ENCODE measurements around the gene NOX1. TPM values are rescaled to one million over a fixed set of nuclear protein-coding genes. Genes with fewer than 3 reads are reported as not detected.
"Not testable (repeated sequence)": the region's sequence is repeated elsewhere in the genome, so short reads cannot be mapped to it uniquely, and the experiment has no call there.

Gene NOX1
- total RNA-seq, 6 donors from 2014 or later: not detected

DNA sequence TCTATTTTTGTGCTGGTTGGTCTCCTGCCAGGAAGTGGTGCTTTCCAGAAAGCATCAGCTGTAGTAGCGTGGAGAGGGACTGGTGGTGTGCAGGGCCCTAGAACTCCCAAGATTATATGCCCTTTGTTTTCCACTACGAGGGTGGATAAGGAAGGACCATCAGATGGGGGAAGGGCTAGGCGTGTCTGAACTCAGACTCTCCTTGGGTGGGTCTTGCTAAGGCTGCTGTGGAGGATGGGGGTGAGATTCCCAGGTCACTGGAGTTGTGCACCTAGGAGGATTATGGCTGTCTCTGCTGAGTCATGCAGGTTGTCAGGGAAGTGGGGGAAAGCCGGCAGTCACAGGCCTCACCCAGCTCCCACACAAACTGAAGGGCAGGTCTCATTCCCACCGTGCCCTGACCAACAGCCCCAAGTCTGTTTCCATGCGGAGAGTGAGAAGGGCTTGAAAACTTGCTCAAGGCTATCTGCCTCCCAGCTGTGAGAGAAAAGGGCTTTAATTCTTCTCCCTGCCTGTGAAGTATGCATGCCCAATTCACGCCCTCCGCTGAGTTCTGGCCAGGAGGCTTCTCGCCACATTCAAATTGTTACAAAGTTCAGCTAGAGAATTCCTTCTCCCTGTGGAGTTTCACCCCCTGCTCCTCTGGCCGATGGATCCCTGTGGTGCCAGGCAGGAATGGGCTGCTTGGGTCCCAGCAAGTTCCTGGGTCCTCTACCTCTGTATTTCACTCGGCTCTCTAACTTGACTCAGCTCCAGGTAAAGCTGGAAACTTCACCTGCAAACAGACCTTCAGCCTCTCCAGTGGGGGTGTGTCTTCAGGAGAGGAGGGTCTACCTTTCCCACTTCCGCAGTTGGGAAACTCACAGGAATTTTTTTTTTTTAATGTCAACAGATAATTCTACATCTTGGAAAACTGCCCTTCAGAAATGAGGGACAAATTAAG lies 61.7 kb downstream of the NOX1 start:
- no peak overlapping the region for H3K27ac ChIP-seq
- TF ChIP-seq CTCF (IDR thresholded peaks at IDR 0.05) (no peak), EP300 (IDR thresholded peaks at IDR 0.05) (no peak), POLR2AphosphoS5 (IDR thresholded peaks at IDR 0.05) (no peak), POLR2A (IDR thresholded peaks at IDR 0.05) (no peak)
- WGBS, 2 donors: 47 to 57% methylated on average over 6 to 12 of the region's 12 CpGs
- no peaks in the 10 kb centered on the region for H3K36me3 ChIP-seq
- no peak overlapping the region for H3K4me3 ChIP-seq
- no peak for DNase-seq
- H3K4me1 ChIP-seq: no peaks in the 10 kb centered on the region
- no peaks in the 10 kb centered on the region for H3K27me3 ChIP-seq
- ATAC-seq (ENCODE audit: low FRiP score in 2 of 2): no peak
- H3K9me3 ChIP-seq: no peaks in the 10 kb centered on the region

- not testable (repeated sequence) for H3K27ac ChIP-seq; H3K4me3 ChIP-seq; H3K9me3 ChIP-seq; DNase-seq; ATAC-seq (ENCODE audit: low FRiP score in 2 of 2); H3K36me3 ChIP-seq; H3K4me1 ChIP-seq; H3K27me3 ChIP-seq
- 82 to 94% methylated on average over 7 of the region's 7 CpGs for WGBS, 2 donors
Measured at GRCh38 chrX:100808265-100808664, 65.9 kb downstream of the NOX1 start.

DNA sequence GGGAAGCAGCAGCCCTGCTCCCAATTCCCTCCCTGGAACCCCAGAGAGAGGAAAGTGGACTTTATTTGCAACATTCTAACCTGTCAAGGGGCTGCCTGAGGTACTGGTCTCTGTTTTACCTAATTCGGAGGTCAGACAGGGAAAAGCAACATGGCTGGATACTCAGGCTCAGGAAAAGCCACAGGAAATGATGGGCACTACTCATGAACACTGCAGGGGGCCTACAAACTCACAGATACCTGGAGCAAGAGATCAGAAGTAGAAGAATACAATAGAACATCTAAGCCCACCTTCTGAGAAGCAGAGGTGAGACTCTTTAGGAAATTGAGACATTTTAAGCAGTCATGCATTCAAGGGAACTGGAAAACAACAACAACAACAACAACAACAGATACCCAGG lies 69.4 kb downstream of the NOX1 start:
- H3K36me3 ChIP-seq: no peaks in the 10 kb centered on the region
- no peaks in the 10 kb centered on the region for H3K9me3 ChIP-seq
- no peaks in the 10 kb centered on the region for H3K27me3 ChIP-seq
- TF ChIP-seq POLR2A (IDR thresholded peaks at IDR 0.05): no peak
- TF ChIP-seq POLR2AphosphoS5 (IDR thresholded peaks at IDR 0.05): no peak
- no peak for TF ChIP-seq EP300 (IDR thresholded peaks at IDR 0.05)
- TF ChIP-seq CTCF (IDR thresholded peaks at IDR 0.05): no peak
- H3K4me1 ChIP-seq: no peaks in the 10 kb centered on the region
- WGBS, 2 donors: 61% methylated on average over 1 of the region's 1 CpG; no CpG with 5 or more reads in 1 of the 2 donors
- no peak overlapping the region for H3K4me3 ChIP-seq
- DNase-seq (no peak), ATAC-seq (ENCODE audit: low FRiP score in 2 of 2) (no peak)
- H3K27ac ChIP-seq: no peak overlapping the region

DNA sequence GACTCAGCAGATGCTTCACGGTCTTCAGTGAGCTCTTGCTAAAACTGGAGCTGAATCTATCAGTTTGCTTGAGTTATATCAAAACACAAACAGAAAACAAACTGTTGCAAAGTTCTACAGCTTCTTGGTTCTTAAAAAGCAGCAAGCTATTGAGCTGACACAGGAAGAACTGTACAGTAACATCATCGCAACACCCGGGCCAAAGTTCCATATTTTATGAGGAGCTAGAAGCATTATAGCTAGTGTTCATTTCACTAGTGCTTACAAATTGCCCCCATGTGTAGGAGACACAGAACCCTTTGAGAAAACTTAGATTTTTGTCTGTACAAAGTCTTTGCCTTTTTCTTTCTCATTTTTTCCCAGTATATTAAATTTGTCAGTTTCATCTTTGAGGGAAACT lies 71.3 kb downstream of the NOX1 start:
- 75 to 84% methylated on average over 3 of the region's 3 CpGs for WGBS, 2 donors
- H3K36me3 ChIP-seq: no peaks in the 10 kb centered on the region
- no peak for DNase-seq
- H3K9me3 ChIP-seq: no peaks in the 10 kb centered on the region
- H3K4me1 ChIP-seq: no peaks in the 10 kb centered on the region
- TF ChIP-seq POLR2AphosphoS5 (IDR thresholded peaks at IDR 0.05): no peak
- no peak overlapping the region for H3K4me3 ChIP-seq
- no peak for ATAC-seq (ENCODE audit: low FRiP score in 2 of 2)
- H3K27ac ChIP-seq: no peak overlapping the region
- H3K27me3 ChIP-seq: no peaks in the 10 kb centered on the region

GRCh38 chrX:100798484-100799214 lies 75.5 kb downstream of the NOX1 start:
- no peaks in the 10 kb centered on the region for H3K9me3 ChIP-seq
- no peaks in the 10 kb centered on the region for H3K36me3 ChIP-seq
- ATAC-seq (ENCODE audit: low FRiP score in 2 of 2) (no peak), DNase-seq (no peak)
- H3K4me3 ChIP-seq: no peak overlapping the region
- no peaks in the 10 kb centered on the region for H3K27me3 ChIP-seq
- TF ChIP-seq POLR2A (IDR thresholded peaks at IDR 0.05): no peak
- TF ChIP-seq CTCF (IDR thresholded peaks at IDR 0.05): no peak
- no peak for TF ChIP-seq POLR2AphosphoS5 (IDR thresholded peaks at IDR 0.05)
- TF ChIP-seq EP300 (IDR thresholded peaks at IDR 0.05): no peak
- no peaks in the 10 kb centered on the region for H3K4me1 ChIP-seq
- no peak overlapping the region for H3K27ac ChIP-seq
- WGBS, 2 donors: 48 to 76% methylated on average over 4 of the region's 4 CpGs
